ENCODE measurements around the gene NSL1.

GRCh38 chr1:212700892-212701819, 90.4 kb downstream of the NSL1 start:
- TF ChIP-seq CTCF (IDR thresholded peaks at IDR 0.05) (no peak), POLR2A (IDR thresholded peaks at IDR 0.05) (no peak), EP300 (IDR thresholded peaks at IDR 0.05) (no peak)

Data from tibial nerve (tissue), 4 donors.